NCI-H446 (cell line): ENCODE data around the gene CARMIL1.

Experiments used
- DNase-seq, 2 experiments: peaks; one replicate each; lab custom pipeline; 2025; lab: John Stamatoyannopoulos, UW

Gene CARMIL1

DNA sequence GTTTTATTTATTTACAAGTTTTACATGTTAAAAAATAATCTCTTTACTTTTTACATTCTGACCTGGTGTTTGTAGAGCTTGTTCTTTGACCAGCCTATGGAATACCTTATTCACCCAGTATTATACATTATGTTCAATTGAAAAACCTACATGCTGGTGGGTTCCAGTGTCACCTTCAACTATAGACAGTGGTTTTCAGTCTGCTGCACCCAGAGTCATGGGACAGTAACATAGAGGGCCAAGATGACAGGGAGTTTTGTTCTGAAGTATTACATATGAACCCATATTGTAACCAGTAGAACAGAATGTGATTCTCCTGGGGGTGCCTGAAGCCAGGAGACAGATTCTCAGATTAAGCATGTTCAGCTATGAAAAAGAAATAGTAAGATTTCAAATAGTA is 233.4 kb downstream of the CARMIL1 start:
- no peak for DNase-seq

DNA sequence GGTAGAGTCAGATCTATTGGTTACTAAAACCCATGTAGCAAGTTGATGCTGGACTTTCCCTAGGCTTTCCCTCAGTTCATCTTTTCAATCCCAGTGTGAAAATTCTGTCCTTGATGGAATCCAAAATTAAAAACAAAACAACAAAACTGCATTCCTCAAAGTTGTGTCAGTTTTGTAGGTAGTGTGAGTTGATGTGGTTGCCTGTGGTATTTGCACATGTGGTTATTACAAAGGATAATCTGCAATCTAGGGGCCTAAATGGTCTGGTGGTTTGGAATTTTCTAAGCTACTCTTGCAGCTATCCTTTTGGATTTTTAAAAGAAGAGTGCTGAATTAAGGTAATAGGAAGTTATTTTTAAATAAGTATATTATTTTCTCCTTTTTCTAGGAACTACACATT is 240.7 kb downstream of the CARMIL1 start:
- no peak for DNase-seq

DNA sequence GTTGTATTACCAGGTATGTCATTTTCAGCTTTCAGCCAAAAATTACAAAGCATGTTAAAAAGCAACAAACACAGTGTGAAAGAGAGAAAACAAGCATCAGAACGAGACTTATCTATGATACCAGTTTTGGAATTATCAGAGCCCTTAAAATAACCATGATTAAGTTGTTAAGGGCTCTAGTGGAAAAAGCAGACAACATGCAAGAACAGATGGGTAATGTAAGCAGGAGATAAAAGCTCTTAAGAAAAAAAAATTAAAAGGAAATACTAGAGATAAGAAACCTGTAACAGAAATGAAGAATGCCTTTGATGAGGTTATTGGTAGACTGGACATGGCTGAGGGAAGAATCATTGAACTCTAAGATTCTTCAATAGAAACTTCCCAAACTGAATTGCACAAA is 245.4 kb downstream of the CARMIL1 start:
- no peak for DNase-seq

DNA sequence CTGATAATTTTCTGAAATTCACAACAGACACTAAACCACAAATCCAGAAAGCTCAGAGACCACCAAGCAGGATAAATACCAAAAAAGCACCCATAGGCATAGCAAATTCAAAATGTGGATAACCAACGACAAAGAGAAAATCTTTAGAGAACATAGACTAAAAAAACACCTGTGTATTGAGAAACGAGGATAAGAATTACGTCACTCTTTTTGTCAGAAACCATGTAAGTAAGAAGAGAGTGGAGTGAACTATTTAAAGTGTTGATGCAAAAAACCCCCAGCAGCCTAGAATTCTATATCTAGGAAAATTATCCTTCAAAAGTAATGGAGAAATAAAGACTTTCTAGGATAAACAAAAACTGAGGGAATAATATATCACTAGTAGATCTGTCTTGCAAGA is 245.9 kb downstream of the CARMIL1 start:
- DNase-seq = no peak

DNA sequence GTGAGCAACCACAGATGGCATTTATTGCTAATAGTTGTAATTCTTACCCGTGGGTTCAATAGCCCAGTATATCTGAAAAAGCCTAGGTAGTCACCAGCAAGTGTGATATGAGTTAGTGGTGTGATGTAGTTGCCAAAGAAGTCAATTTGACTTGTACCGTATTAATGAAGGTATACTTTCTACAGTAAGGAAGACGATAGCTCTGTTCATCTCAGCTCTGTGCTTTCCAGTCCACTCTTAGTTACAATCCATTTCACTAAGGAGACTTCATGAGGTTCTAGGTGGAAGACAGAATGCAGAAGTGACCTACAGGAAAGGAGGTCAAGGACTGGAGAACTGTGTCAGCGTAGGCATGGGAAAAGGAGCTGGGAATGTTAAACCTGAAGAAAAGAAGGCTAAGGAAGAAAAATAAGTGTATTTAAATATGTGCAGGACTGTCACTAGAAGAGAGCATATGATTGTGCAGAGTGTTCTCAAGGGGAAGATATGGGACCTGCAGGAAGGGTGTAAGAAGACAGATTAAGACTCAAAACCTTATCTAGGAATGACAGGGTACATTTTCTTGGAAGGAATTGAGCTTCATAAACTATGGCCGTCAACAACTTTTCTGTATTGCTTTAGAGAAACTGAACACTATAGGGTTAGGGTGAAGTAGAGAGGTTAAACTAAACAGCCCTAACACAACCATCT is 255.9 kb downstream of the CARMIL1 start:
- DNase-seq = no peak

DNA sequence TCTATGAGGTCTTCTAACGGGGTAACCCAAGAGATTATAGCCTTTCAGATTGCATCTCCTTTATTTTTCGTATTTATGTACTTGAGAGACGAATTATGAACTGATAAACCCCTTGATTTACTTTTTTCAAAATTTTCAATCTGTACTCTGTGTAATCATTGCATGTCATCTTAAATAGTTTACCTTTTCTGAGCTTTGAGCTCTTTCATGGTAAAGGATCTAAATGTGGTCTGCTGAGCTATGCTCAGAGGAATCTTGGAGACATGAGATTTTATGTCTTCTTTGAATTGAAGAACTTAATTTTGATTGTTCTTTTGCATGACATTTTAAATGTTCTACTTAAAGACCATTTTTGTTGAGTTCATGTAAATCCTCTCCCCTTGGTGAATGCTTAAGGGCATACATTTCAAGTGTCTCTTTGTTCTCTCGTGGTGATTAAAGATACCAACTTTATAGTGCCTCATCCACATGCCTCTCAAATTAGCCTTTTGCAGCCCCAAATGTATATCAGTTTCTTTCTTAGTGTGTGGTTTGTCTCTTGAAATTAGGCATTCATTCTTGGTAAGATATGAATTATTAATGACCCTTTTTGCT is 256.6 kb downstream of the CARMIL1 start:
- DNase-seq = no peak

DNA sequence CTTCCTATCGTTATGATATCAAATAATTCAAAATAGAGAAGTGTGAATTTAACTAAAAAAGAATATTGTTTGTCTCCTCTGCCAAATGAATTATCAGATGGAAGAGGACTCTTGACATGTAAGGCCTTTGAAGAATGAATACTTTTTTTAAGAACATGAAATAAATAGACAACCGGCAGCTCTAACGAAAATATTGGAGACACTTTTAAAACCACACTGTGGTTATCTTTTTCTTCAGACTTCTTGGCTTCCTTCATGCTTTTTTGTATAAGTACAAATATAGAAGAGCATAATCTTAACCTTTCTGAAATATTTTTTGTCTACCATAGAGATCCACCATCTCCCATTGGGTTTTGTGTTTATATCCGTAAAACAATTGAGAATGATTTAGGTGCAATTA is 257.6 kb downstream of the CARMIL1 start:
- no peak for DNase-seq

DNA sequence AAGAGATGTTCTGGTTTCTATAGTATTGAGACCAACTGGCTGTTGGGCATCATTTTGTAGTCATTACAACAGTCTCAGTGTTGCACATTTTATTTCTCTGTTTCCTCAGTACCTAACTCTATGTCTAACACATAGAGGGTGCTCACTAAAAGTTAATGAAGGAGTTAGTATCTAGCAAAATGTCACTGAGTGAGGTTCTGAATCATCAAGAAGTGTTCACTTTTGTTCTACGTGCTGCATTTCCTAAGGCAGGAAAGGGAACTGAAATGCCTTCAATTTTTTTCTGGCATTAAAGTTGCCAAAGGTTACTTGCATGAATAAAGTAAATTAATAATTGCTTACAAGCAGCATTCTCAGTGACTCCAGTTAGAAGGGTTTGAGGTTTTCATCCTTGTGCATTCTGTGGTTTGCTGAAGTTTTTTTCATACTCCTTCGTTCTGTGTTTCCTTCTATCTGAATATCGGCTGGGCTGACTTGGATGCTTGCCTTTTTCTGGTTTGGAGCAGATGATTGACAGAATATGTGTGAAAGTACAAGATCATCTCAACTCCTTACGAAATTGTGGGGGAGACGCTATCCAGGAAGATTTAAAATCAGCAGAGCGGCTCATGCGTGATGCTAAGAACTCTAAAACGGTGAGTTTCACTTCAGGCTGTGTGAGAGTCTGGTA is 258.3 kb downstream of the CARMIL1 start:
- no peak for DNase-seq

DNA sequence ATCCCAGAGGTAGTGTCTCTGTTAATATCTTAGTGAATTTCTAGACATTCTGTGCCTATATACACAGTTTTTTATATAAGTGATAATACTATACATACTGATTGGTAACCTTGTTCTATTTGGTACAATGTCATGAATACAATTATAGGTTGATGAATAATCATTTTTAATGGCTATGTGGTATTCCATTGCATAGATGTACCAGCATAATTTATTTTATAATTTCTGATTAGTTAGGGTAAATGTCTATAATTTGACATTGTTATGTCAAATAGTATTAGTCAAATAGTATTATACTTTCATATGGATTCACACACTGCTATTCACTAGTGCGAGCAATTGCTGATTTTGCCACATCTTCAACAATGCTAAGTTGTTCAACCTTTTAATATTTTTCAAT is 262.1 kb downstream of the CARMIL1 start:
- no peak for DNase-seq

DNA sequence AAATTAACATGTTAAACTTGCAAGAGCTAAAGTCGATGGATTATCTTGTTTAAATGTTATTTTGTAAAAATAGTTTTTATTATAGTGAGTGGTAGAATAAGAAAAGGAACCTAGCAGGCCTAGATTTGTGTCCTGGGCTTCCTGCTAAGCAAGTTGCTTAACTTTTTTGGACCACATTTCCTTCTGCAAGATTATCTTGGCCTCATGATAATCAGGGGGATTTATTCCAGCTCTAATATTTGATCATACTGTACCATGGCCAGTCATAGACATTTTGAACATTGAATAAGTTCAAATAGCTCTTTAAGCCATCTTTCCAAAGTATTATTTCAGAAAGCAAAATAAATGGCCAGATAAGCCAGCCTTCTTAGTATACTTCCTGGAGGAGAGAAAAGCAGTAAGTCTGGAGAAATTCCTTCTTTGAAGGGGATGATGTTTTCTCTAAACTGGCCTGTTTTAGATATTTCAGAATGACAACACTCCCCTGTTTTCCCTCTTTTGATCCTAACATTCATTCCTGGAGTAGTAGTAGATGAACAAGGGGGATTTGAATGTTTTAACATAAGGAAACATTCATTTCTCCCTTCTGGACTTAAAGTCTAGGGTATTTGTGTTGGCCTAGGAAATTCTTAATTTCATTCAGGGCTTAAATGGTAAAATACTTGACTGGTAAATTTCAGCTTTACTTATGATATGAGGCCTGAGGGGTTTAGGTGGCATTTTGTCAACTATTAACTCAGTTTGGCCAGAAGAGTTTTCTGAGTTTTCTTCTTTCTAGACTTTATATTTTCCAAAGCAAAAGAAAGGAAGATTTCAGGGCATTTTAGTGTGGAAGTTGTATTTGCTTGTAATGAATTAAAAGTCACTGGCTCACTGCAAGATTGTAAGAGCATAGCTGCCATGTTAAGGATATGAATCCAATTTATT is 264.1 kb downstream of the CARMIL1 start:
- no peak for DNase-seq

DNA sequence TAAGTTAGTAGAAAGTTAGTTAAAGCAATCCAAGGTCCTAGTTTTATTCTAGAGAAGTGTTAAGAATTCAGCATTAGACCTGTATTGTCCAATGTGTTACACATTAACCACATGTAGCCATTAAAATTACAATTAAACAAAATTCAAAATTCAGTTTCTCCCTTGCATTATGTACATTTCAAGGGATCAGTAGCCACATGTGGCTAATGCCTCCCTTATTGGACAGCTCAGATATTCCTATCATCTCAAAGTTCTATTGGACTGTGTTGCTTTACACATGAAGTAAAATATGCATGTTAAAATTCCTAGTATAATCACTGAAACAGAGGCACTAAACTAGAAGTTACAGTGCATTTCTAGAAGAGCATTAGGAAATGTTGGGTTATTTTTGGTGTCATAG is 265.7 kb downstream of the CARMIL1 start:
- DNase-seq = no peak

DNA sequence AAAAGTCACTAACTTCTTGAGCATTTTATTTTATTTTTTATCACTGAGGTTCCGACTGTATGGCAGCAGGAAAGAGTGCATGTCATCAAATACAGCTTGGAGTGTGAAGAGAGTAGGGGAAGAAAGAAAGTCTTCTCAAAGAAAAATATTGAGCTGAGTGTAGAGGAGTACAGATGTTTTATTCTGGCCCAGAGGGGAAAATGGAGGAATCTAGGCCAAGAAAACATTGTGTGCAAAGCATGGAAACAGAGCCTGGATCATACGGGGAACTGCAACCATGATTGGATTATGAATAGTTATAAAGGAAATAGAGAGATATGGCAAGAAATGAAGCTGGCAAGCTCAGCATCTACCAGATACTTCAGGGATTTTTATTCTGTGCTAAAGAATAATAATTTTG is 268.6 kb downstream of the CARMIL1 start:
- no peak for DNase-seq

DNA sequence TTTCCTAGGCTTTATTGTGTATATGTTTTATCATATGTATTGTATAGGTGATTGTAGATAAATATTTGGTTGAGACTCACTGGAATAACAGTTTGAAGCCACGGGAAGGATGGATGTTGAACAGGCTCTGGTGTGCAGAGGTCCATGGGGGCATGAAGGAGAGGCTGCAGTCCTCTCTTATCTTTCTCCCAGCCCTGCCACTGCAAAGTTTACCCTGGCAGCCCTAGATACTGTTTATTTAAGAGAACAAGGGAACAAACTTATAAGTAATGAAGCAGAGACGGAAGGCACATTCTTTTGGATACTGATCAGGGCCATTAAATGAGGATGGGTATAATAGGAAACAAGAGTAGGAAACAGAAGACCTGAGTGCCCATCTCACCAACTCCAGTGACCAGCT is 269.3 kb downstream of the CARMIL1 start:
- no peak for DNase-seq

DNA sequence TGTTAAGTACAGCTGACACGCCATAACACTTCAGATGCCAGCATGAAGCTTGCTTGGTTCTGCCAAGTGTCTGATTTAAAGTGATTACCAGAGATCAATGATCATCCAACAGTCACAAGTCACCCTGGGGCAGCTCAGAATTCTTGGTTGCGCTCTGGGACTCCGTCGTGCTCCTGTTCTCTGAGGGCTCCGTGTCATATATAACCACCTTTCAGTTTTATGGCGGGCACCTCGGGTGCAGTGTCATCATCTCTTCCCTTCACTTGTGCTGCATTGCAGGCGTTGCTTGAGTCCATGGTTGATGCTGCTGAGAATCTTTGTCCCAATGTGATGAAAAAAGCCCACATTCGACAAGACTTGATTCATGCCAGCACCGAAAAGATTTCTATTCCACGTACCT is 271.5 kb downstream of the CARMIL1 start:
- DNase-seq = no peak

DNA sequence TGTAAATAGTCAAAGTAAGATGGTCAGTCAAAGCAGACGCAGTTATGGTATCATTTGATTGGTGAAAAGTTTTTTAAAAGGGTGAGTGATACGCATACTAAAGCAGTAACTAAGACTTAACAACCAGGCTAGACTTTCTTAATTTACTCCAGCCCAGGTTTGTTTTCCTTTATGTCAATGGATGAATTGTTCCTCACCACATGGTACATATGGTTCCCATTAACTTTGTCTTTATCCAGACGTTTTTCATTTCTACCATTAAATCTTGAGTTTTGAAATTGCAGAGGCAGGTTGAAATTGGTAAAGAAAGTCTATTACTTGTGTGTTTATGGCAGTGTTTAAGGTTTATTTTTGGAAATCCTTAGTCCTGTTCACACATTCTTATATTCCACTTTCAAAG is 274.3 kb downstream of the CARMIL1 start:
- DNase-seq = no peak

DNA sequence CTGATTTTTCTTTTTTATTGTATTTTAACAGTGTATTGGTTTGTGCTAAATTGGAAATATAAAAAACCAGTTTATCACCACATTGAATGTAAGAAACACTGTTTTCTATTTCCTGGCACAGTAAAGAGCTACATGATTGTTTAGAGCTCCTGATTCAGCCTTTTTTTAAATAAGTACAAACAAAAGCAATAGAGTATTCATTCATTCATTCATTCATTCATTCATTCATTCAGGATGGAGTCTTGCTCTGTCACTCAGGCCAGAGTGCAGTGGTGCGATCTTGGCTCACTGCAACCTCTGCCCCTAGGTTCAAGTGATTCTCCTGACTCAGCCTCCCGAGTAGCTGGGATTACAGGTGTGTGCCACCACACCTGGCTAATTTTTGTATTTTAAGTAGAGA is 276.0 kb downstream of the CARMIL1 start:
- DNase-seq = no peak

DNA sequence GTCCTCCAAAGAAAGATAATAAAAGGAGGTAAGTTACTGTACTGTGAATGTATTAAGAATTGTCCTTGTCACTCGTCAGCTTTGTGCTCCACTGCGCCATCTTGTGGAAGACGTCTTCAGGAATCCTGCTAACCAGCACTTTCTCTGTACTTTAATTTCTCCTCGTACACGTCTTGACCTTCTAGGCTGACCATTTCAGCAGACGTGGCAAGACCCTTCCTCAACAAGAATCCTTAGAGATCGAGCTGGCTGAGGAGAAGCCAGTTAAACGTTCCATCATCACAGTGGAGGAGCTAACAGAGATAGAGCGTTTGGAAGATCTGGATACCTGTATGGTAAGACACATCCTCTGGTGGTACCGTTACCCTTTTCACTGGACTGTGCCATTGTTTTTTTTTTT is 277.3 kb downstream of the CARMIL1 start:
- DNase-seq = peak; percentile 69 to 70

DNA sequence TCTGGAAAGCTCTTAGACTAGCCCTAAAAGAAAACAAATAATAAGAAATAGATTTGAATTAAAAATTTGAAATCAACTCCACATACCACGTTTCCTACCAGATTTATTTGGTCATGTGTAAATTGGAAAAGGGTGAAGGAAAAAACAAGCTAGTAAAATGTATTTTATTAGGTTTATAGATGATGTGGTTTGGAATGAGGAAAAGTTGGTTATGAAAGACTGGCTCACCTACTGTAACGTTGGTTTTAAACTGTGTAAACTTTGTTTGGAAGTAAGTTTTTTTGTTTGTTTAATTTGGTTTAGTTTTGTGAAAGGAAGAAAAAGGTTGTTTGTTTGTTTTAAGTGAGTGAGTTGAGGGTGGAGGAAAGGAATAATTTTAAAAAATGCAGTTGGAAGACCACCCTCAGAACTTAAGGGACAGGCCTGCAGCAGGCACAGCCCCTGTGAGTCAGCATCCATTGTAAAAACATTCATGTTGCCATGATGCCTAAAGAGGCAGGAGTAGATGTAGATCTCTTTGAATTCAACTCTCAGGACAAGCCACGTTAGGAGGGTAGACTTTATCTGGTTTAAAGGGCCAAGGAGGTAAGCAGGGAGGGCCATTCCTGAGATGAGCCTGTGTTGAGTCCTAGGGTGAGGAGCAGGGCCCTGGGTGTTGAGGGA is 279.1 kb downstream of the CARMIL1 start:
- no peak for DNase-seq

DNA sequence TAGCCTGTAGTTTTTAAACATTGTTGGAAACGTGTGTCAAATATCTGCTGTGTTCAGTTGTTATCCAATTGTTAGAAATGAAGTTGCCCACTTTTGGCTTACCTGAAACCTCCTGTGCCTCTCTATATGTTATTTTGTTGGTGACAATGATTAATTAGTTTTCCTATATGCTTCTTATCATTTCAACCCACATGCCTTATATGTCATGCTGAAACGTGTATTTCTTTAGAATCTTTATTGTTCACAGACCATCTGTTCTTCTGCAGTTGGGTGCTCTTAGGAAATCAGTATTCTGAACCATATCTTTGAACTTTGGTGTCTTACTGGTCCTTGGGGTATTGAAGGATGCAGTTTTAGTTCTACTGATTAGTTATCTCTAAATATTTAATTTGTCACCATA is 281.7 kb downstream of the CARMIL1 start:
- no peak for DNase-seq

DNA sequence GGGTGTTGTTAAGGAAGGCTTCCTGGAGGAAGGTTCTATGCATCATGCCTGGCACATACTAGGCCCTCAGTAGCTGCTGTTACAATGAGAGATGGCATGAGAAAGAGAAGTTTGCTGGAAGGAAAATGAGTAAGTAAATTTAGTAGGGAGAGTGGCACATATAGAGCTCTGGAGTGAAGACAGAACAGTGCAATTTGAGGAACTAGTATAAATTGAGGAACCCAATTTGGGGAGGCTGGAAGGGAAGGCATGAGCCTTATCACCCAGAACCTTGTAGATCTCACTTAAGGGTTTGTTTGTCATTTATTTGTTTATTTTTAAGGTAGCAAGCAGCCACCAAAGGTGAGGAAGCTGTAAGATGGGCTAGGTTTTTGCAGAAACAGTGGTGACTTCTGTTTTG is 285.8 kb downstream of the CARMIL1 start:
- no peak for DNase-seq

DNA sequence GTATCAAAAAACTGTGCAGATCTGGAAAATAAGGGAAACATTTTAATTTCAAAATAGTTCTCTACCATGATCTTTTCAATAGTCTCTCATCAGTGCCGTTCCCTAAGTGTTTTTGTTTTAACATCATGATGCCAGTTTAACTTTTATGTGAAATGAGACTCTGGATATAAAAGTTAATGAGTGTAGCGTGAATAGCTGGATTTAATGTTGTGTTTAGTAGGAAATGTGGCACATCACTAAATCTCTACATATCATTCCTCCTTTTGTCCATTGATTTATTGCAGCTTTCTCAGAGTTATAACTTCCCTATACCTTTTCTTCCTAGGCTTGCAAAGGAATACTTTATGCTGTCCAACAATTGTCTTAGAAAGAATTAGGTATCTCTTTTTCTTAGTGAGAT is 291.4 kb downstream of the CARMIL1 start:
- DNase-seq = no peak

DNA sequence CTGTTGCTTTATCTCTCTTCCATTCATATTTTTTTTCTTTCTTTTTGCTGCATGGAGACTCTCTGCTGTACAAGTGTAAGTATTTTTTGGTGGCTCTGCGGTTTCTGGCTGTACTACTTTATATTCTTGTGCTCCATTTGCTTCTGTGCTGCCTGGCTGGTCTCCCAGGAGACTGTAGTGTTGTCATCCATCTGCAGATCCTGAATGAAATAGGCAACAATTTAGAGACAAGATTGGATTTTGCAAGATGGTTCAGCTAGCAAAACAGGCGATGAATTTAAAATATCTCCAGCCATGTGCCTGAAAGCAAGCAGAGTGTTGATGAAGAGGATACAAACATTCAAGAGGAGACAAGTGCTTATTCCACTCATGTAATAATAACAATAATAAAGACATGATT is 297.7 kb downstream of the CARMIL1 start:
- DNase-seq = no peak
